Neural progenitor cell (in vitro differentiated cells): ENCODE measurements around the gene TBX5. TPM values are rescaled to one million over a fixed set of nuclear protein-coding genes. Genes with fewer than 3 reads are reported as not detected.

Source experiments
- DNase-seq: peaks from one replicate; pipeline ENCODE4 v3.0.0-alpha.2; 2016; ENCODE audit warnings: low spot score
- H2AFZ ChIP-seq: fragments of 200-600 bp; sonication (generic); replicated peaks from 2 replicates; pipeline ENCODE4 v1.6.1; 2016; ENCODE audit warnings: antibody characterized with exemption
- H3F3A ChIP-seq: fragments of 200-600 bp; sonication (generic); 2 replicates; pipeline ENCODE4 v1.6.1; 2016; ENCODE audit warnings: antibody characterized with exemption, low read depth
- H3K27ac ChIP-seq: fragments of 200-600 bp; sonication (generic); 2 replicates; pipeline ENCODE4 v1.5.1; 2016; ENCODE audit warnings: mild to moderate bottlenecking
- H3K27me3 ChIP-seq: fragments of 200-600 bp; sonication (generic); 2 replicates; pipeline ENCODE4 v1.6.1; 2016; ENCODE audit warnings: mild to moderate bottlenecking, moderate library complexity
- H3K36me3 ChIP-seq: fragments of 200-600 bp; sonication (generic); 2 replicates; pipeline ENCODE4 v1.5.1; 2016
- H3K4me1 ChIP-seq: fragments of 200-600 bp; sonication (generic); 2 replicates; pipeline ENCODE4 v1.6.1; 2016; ENCODE audit warnings: mixed run types
- H3K4me2 ChIP-seq: fragments of 200-600 bp; sonication (generic); 2 replicates; pipeline ENCODE4 v1.6.1; 2016
- H3K4me3 ChIP-seq: fragments of 200-600 bp; sonication (generic); 2 replicates; pipeline ENCODE4 v1.5.1; 2016
- H3K79me2 ChIP-seq: fragments of 200-600 bp; sonication (generic); 2 replicates; pipeline ENCODE4 v1.6.1; 2016; ENCODE audit warnings: low read depth
- H3K9ac ChIP-seq: fragments of 200-600 bp; sonication (generic); 2 replicates; pipeline ENCODE4 v1.6.1; 2016
- H3K9me3 ChIP-seq: fragments of 200-600 bp; sonication (generic); 2 replicates; pipeline ENCODE4 v1.5.1; 2016; ENCODE audit warnings: low read depth
- H4K20me1 ChIP-seq: fragments of 200-600 bp; sonication (generic); 2 replicates; pipeline ENCODE4 v1.6.1; 2016; ENCODE audit warnings: low read depth
- H3K27ac Mint-ChIP-seq: 3 replicates; pipeline ENCODE4 v1.8.0; 2021; ENCODE audit warnings: mixed read lengths
- H3K27me3 Mint-ChIP-seq: 2 replicates; pipeline ENCODE4 v1.8.0; 2022; ENCODE audit warnings: low read depth, mild to moderate bottlenecking, inconsistent platforms, moderate library complexity, mixed read lengths; ENCODE audit not compliant: insufficient read depth
- H3K36me3 Mint-ChIP-seq: 3 replicates; pipeline ENCODE4 v1.8.0; 2021; ENCODE audit warnings: mixed read lengths
- H3K4me1 Mint-ChIP-seq: 3 replicates; pipeline ENCODE4 v1.8.0; 2021; ENCODE audit warnings: mixed read lengths
- H3K4me3 Mint-ChIP-seq: 3 replicates; pipeline ENCODE4 v1.8.0; 2021; ENCODE audit warnings: mild to moderate bottlenecking, moderate library complexity, mixed read lengths
- H3K9me3 Mint-ChIP-seq: 3 replicates; pipeline ENCODE4 v1.8.0; 2020; ENCODE audit warnings: mixed read lengths
- CTCF ChIP-seq: fragments of 200-600 bp; sonication (generic); IDR thresholded peaks from 2 replicates; pipeline ENCODE4 v1.5.1; 2017; ENCODE audit warnings: antibody characterized with exemption, mild to moderate bottlenecking
- EZH2 ChIP-seq: fragments of 200-600 bp; sonication (generic); IDR thresholded peaks from 2 replicates; pipeline ENCODE4 v1.6.1; 2017; ENCODE audit warnings: antibody characterized with exemption, mild to moderate bottlenecking, moderate library complexity
- EZH2phosphoT487 ChIP-seq: fragments of 200-600 bp; sonication (generic); IDR thresholded peaks from 2 replicates; pipeline ENCODE4 v1.6.1; 2017; ENCODE audit warnings: antibody characterized with exemption
- total RNA-seq: library from RNA; depleted of rRNA; stranded (reverse); fragments of >200 nt; gene quantifications from 2 replicates; pipeline ENCODE4 v1.2.3, GENCODE V29; 2015; ENCODE audit warnings: low replicate concordance

TBX5 gene
- total RNA-seq, 1 donor from 2014 or later, result not detected

GRCh38 chr12:114396869-114397719, 8.8 kb downstream of the TBX5 start:
- Histone ChIP-seq H3K27ac (no peak overlapping the region), H3K9ac (no peak overlapping the region), H3K79me2 (no peaks in the 10 kb centered on the region), H3K4me2 (no peak overlapping the region), H4K20me1 (peaks cover 88% of the 10 kb centered on the region), H3K4me1 (peaks cover 16% of the 10 kb centered on the region), H2AFZ (no peak overlapping the region), H3K27me3 (peaks cover 100% of the 10 kb centered on the region), H3K4me3 (no peak overlapping the region), H3K9me3 (no peaks in the 10 kb centered on the region), H3F3A (peaks cover 7% of the 10 kb centered on the region), H3K36me3 (no peaks in the 10 kb centered on the region)
- no peaks in the 10 kb centered on the region for H3K36me3 Mint-ChIP-seq
- no peak overlapping the region for H3K27ac Mint-ChIP-seq
- no peaks in the 10 kb centered on the region for H3K9me3 Mint-ChIP-seq
- TF ChIP-seq EZH2phosphoT487 (peak; percentile 55), EZH2 (peak; percentile 63), CTCF (peak; percentile 13)
- H3K27me3 Mint-ChIP-seq, result peaks cover 76% of the 10 kb centered on the region
- DNase-seq, result peak; percentile 44
- H3K4me1 Mint-ChIP-seq, result peaks cover 3% of the 10 kb centered on the region
- no peak overlapping the region for H3K4me3 Mint-ChIP-seq

GRCh38 chr12:114396153-114396868, 9.6 kb downstream of the TBX5 start:
- H3K79me2 ChIP-seq, result no peaks in the 10 kb centered on the region
- peaks cover 100% of the 10 kb centered on the region for H3K27me3 ChIP-seq
- H3K9me3 ChIP-seq, result no peaks in the 10 kb centered on the region
- no peak overlapping the region for H2AFZ ChIP-seq
- Mint-ChIP-seq H3K9me3 (no peaks in the 10 kb centered on the region), H3K36me3 (no peaks in the 10 kb centered on the region), H3K27ac (no peak overlapping the region), H3K4me1 (peaks cover 3% of the 10 kb centered on the region), H3K4me3 (no peak overlapping the region), H3K27me3 (peaks cover 68% of the 10 kb centered on the region)
- no peak for TF ChIP-seq CTCF
- TF ChIP-seq EZH2phosphoT487, result peak; percentile 93
- peak; percentile 56 for TF ChIP-seq EZH2
- H3K4me2 ChIP-seq, result peak overlapping the region; percentile 60
- peaks cover 80% of the 10 kb centered on the region for H4K20me1 ChIP-seq
- no peaks in the 10 kb centered on the region for H3K36me3 ChIP-seq
- H3K4me3 ChIP-seq, result peak overlapping the region; percentile 24
- peaks cover 7% of the 10 kb centered on the region for H3F3A ChIP-seq
- no peak overlapping the region for H3K9ac ChIP-seq
- H3K27ac ChIP-seq, result no peak overlapping the region
- peak; percentile 84 for DNase-seq
- peaks cover 16% of the 10 kb centered on the region for H3K4me1 ChIP-seq

GRCh38 chr12:114395755-114396152, 10.2 kb downstream of the TBX5 start:
- Mint-ChIP-seq H3K27me3 (peaks cover 63% of the 10 kb centered on the region), H3K4me3 (no peak overlapping the region), H3K4me1 (peaks cover 3% of the 10 kb centered on the region), H3K9me3 (no peaks in the 10 kb centered on the region), H3K27ac (no peak overlapping the region), H3K36me3 (no peaks in the 10 kb centered on the region)
- Histone ChIP-seq H3K27ac (no peak overlapping the region), H3K27me3 (peaks cover 100% of the 10 kb centered on the region), H3K4me3 (peak overlapping the region; percentile 24), H4K20me1 (peaks cover 75% of the 10 kb centered on the region), H3K36me3 (no peaks in the 10 kb centered on the region), H3F3A (peaks cover 7% of the 10 kb centered on the region), H3K4me1 (peaks cover 16% of the 10 kb centered on the region), H3K9me3 (no peaks in the 10 kb centered on the region), H3K4me2 (peak overlapping the region; percentile 60), H3K9ac (no peak overlapping the region), H3K79me2 (no peaks in the 10 kb centered on the region), H2AFZ (no peak overlapping the region)
- TF ChIP-seq EZH2phosphoT487 (no peak), CTCF (no peak), EZH2 (peak; percentile 82)
- DNase-seq, result no peak
